Liver (tissue), 9 donors: ENCODE data around the gene PLCB1. TPM values are rescaled to one million over a fixed set of nuclear protein-coding genes. Genes with fewer than 3 reads are reported as not detected.

ENCODE experiments used
- DNase-seq: peaks from one replicate; pipeline ENCODE4 v3.0.0-alpha.2; 2017; ENCODE audit warnings: low spot score
- H3K27ac ChIP-seq, 2 donors: one replicate each; pipeline ENCODE4 v1.7.0; 2013; ENCODE audit warnings: inconsistent platforms in 2 of 2, low read length in 2 of 2, control low read depth in 1 of 2, low read depth in 1 of 2, mild to moderate bottlenecking in 1 of 2
- H3K27me3 ChIP-seq, 4 donors: one replicate each; pipeline versions ENCODE4 v1.6.1 to v1.7.0; 2013; ENCODE audit warnings: low read length in 3 of 4, inconsistent platforms in 1 of 4, mild to moderate bottlenecking in 1 of 4, moderate library complexity in 1 of 4; ENCODE audit not compliant: control insufficient read depth in 4 of 4, insufficient read depth in 4 of 4
- H3K36me3 ChIP-seq, 4 donors: one replicate each; pipeline versions ENCODE4 v1.6.1 to v1.7.0; 2013; ENCODE audit warnings: low read length in 3 of 4, mild to moderate bottlenecking in 3 of 4, low read depth in 1 of 4, moderate library complexity in 1 of 4; ENCODE audit not compliant: control insufficient read depth in 4 of 4, insufficient read depth in 3 of 4
- H3K4me1 ChIP-seq, 4 donors: one replicate each; pipeline versions ENCODE4 v1.6.1 to v1.7.0; 2013; ENCODE audit warnings: low read length in 3 of 4, mild to moderate bottlenecking in 3 of 4, moderate library complexity in 1 of 4; ENCODE audit not compliant: control insufficient read depth in 4 of 4, insufficient read depth in 4 of 4
- H3K4me3 ChIP-seq, 3 donors: one replicate each; pipeline versions ENCODE4 v1.6.1 to v1.7.0; 2013; ENCODE audit warnings: low read length in 3 of 3, control low read depth in 1 of 3, low read depth in 1 of 3, mild to moderate bottlenecking in 1 of 3
- H3K9ac ChIP-seq, 2 donors: one replicate each; pipeline ENCODE4 v1.7.0; 2013; ENCODE audit warnings: low read length in 2 of 2, mild to moderate bottlenecking in 2 of 2, moderate library complexity in 2 of 2, control low read depth in 1 of 2, low read depth in 1 of 2
- H3K9me3 ChIP-seq, 4 donors: one replicate each; pipeline versions ENCODE4 v1.6.1 to v1.7.0; 2013; ENCODE audit warnings: low read length in 3 of 4; ENCODE audit not compliant: control insufficient read depth in 4 of 4
- ATF3 ChIP-seq: IDR thresholded peaks from 2 replicates; pipeline ENCODE4 v1.6.1; 2016; ENCODE audit warnings: antibody characterized with exemption
- EGR1 ChIP-seq, 2 donors: IDR thresholded peaks; 2 replicates each; pipeline ENCODE4 v1.6.1; 2016 to 2018; ENCODE audit warnings: antibody characterized with exemption in 2 of 2, low read depth in 2 of 2
- FOXA1 ChIP-seq: IDR thresholded peaks from 2 replicates; pipeline ENCODE4 v1.6.1; 2016; ENCODE audit warnings: antibody characterized with exemption
- FOXA2 ChIP-seq: IDR thresholded peaks from 2 replicates; pipeline ENCODE4 v1.6.1; 2016; ENCODE audit warnings: antibody characterized with exemption
- GABPA ChIP-seq, 2 donors: IDR thresholded peaks in 1 of 2; conservative IDR thresholded peaks in 1 of 2; 2 replicates each; pipeline ENCODE4 v1.6.1; 2016; ENCODE audit warnings: antibody characterized with exemption in 2 of 2, mild to moderate bottlenecking in 1 of 2, moderate library complexity in 1 of 2
- HNF4A ChIP-seq, 2 donors: conservative IDR thresholded peaks; 2 replicates each; pipeline ENCODE4 v1.6.1; 2016; ENCODE audit warnings: antibody characterized with exemption in 2 of 2, mild to moderate bottlenecking in 2 of 2
- HNF4G ChIP-seq: IDR thresholded peaks from 2 replicates; pipeline ENCODE4 v1.6.1; 2016; ENCODE audit warnings: antibody characterized with exemption
- MAX ChIP-seq: IDR thresholded peaks from 2 replicates; pipeline ENCODE4 v1.6.1; 2016; ENCODE audit warnings: antibody characterized with exemption
- NR2F2 ChIP-seq: IDR thresholded peaks from 2 replicates; pipeline ENCODE4 v1.6.1; 2016; ENCODE audit warnings: antibody characterized with exemption
- RAD21 ChIP-seq, 2 donors: IDR thresholded peaks; 2 replicates each; pipeline ENCODE4 v1.6.1; 2016; ENCODE audit warnings: antibody characterized with exemption in 2 of 2, mild to moderate bottlenecking in 2 of 2
- RXRA ChIP-seq, 2 donors: IDR thresholded peaks; 2 replicates each; pipeline ENCODE4 v1.6.1; 2017 to 2018; ENCODE audit warnings: antibody characterized with exemption in 2 of 2, mild to moderate bottlenecking in 1 of 2
- SP1 ChIP-seq: IDR thresholded peaks from 2 replicates; pipeline ENCODE4 v1.6.1; 2018; ENCODE audit warnings: antibody characterized with exemption, mild to moderate bottlenecking
- TAF1 ChIP-seq: conservative IDR thresholded peaks from 2 replicates; pipeline ENCODE4 v1.6.1; 2016; ENCODE audit warnings: antibody characterized with exemption, mild to moderate bottlenecking
- YY1 ChIP-seq: IDR thresholded peaks from 2 replicates; pipeline ENCODE4 v1.6.1; 2016; ENCODE audit warnings: antibody characterized with exemption, mild to moderate bottlenecking
- WGBS: extraction: QIAGEN DNeasy Blood & Tissue Kit; methylation state at CpG from one replicate; pipeline ENCODE4 v1.1.7; 2013; 5-methylcytosine and 5-hydroxymethylcytosine counted together
- polyA plus RNA-seq, 2 donors: library from polyadenylated mRNA; stranded (reverse) in 1 of 2; unstranded in 1 of 2; fragments of 200-250 nt in 1 of 2; fragments of >200 nt in 1 of 2; fragmentation: Nextera tagmentation in 1 of 2; extraction: Ambion mirVana in 1 of 2; gene quantifications; one replicate each; pipeline versions ENCODE4 v1.2.1 to v1.2.3, GENCODE V29; 2013 to 2015
- total RNA-seq, 2 donors: library from RNA; depleted of rRNA; stranded (reverse); fragments of >200 nt; gene quantifications; one replicate each; pipeline ENCODE4 v1.2.3, GENCODE V29; 2014
- TF ChIP-seq, protein P1 (sequence below): fragments of 150-350 bp; IDR thresholded peaks from 2 replicates; pipeline ENCODE4 v1.5.1; 2017; ENCODE audit warnings: improper control_type of control experiment, low read depth, low read length; ENCODE audit not compliant: missing input control
- TF ChIP-seq, protein P2 (sequence below): IDR thresholded peaks from 2 replicates; pipeline ENCODE4 v1.6.1; 2016; ENCODE audit warnings: antibody characterized with exemption, mild to moderate bottlenecking
- donor health status: healthy.
- donor health status: healthy.
- donor health status: healthy.
- donor health status: healthy.
- donor health status: healthy.

The PLCB1 gene
- total and polyA plus RNA-seq, 4 donors: 3.7 to 13.5 (median 5.9) TPM

GRCh38 chr20:8292793-8293192, 160.7 kb downstream of the PLCB1 start:
- WGBS: 77% methylated on average over 1 of the region's 1 CpG
- H3K9me3 ChIP-seq: no peaks in the 10 kb centered on the region

GRCh38 chr20:8293750-8294149, 161.7 kb downstream of the PLCB1 start:
- no peak for DNase-seq
- 89% methylated on average over 4 of the region's 4 CpGs for WGBS
- TF ChIP-seq MAX: no peak
- no peak for TF ChIP-seq YY1
- TF ChIP-seq TAF1: no peak
- no peak for TF ChIP-seq RXRA (IDR thresholded peaks at IDR 0.05)
- no peak for TF ChIP-seq HNF4A (conservative IDR thresholded peaks at IDR 0.05)
- TF ChIP-seq SP1: no peak
- no peak for TF ChIP-seq HNF4G
- TF ChIP-seq GABPA (IDR thresholded peaks at IDR 0.05 in 1 of 2, conservative IDR thresholded peaks at IDR 0.05 in 1 of 2): no peak
- TF ChIP-seq FOXA2: no peak
- no peak for TF ChIP-seq ATF3
- TF ChIP-seq, protein P1, sequence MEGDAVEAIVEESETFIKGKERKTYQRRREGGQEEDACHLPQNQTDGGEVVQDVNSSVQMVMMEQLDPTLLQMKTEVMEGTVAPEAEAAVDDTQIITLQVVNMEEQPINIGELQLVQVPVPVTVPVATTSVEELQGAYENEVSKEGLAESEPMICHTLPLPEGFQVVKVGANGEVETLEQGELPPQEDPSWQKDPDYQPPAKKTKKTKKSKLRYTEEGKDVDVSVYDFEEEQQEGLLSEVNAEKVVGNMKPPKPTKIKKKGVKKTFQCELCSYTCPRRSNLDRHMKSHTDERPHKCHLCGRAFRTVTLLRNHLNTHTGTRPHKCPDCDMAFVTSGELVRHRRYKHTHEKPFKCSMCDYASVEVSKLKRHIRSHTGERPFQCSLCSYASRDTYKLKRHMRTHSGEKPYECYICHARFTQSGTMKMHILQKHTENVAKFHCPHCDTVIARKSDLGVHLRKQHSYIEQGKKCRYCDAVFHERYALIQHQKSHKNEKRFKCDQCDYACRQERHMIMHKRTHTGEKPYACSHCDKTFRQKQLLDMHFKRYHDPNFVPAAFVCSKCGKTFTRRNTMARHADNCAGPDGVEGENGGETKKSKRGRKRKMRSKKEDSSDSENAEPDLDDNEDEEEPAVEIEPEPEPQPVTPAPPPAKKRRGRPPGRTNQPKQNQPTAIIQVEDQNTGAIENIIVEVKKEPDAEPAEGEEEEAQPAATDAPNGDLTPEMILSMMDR: no peak

More at GRCh38 chr20:8292793-8293192, 160.7 kb downstream of the PLCB1 start:
- Histone ChIP-seq H3K4me1 (no peaks in the 10 kb centered on the region), H3K4me3 (no peak overlapping the region), H3K27ac (no peak overlapping the region), H3K27me3 (no peaks in the 10 kb centered on the region), H3K9ac (no peak overlapping the region), H3K36me3 (no peaks in the 10 kb centered on the region)
- no peak for TF ChIP-seq RAD21 (IDR thresholded peaks at IDR 0.05)
- TF ChIP-seq NR2F2: no peak
- TF ChIP-seq FOXA1: no peak
- TF ChIP-seq RXRA (IDR thresholded peaks at IDR 0.05): no peak
- TF ChIP-seq, protein P1: no peak
- no peak for TF ChIP-seq HNF4G
- no peak for TF ChIP-seq EGR1 (IDR thresholded peaks at IDR 0.05; ENCODE audit: low read depth in 2 of 2)
- no peak for TF ChIP-seq SP1
- no peak for TF ChIP-seq FOXA2
- no peak for TF ChIP-seq YY1
- TF ChIP-seq GABPA (IDR thresholded peaks at IDR 0.05 in 1 of 2, conservative IDR thresholded peaks at IDR 0.05 in 1 of 2): no peak
- TF ChIP-seq, protein P2, sequence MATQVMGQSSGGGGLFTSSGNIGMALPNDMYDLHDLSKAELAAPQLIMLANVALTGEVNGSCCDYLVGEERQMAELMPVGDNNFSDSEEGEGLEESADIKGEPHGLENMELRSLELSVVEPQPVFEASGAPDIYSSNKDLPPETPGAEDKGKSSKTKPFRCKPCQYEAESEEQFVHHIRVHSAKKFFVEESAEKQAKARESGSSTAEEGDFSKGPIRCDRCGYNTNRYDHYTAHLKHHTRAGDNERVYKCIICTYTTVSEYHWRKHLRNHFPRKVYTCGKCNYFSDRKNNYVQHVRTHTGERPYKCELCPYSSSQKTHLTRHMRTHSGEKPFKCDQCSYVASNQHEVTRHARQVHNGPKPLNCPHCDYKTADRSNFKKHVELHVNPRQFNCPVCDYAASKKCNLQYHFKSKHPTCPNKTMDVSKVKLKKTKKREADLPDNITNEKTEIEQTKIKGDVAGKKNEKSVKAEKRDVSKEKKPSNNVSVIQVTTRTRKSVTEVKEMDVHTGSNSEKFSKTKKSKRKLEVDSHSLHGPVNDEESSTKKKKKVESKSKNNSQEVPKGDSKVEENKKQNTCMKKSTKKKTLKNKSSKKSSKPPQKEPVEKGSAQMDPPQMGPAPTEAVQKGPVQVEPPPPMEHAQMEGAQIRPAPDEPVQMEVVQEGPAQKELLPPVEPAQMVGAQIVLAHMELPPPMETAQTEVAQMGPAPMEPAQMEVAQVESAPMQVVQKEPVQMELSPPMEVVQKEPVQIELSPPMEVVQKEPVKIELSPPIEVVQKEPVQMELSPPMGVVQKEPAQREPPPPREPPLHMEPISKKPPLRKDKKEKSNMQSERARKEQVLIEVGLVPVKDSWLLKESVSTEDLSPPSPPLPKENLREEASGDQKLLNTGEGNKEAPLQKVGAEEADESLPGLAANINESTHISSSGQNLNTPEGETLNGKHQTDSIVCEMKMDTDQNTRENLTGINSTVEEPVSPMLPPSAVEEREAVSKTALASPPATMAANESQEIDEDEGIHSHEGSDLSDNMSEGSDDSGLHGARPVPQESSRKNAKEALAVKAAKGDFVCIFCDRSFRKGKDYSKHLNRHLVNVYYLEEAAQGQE: no peak
- TF ChIP-seq HNF4A (conservative IDR thresholded peaks at IDR 0.05): no peak
- no peak for TF ChIP-seq ATF3
- TF ChIP-seq MAX: no peak
- DNase-seq: no peak

More at GRCh38 chr20:8293750-8294149, 161.7 kb downstream of the PLCB1 start:
- H3K9me3 ChIP-seq: no peaks in the 10 kb centered on the region
- no peak overlapping the region for H3K4me3 ChIP-seq
- no peaks in the 10 kb centered on the region for H3K4me1 ChIP-seq
- H3K27ac ChIP-seq: no peak overlapping the region
- H3K27me3 ChIP-seq: no peaks in the 10 kb centered on the region
- no peaks in the 10 kb centered on the region for H3K36me3 ChIP-seq
- no peak overlapping the region for H3K9ac ChIP-seq
